GM03348 (cell line): ENCODE results near the gene MIA2.
"Not testable (repeated sequence)": the region's sequence is repeated elsewhere in the genome, so short reads cannot be mapped to it uniquely, and the experiment has no call there.

Experiments used
- DNase-seq: peaks from one replicate; pipeline ENCODE4 v3.0.0; 2012; ENCODE audit warnings: low spot score

The MIA2 gene

DNA sequence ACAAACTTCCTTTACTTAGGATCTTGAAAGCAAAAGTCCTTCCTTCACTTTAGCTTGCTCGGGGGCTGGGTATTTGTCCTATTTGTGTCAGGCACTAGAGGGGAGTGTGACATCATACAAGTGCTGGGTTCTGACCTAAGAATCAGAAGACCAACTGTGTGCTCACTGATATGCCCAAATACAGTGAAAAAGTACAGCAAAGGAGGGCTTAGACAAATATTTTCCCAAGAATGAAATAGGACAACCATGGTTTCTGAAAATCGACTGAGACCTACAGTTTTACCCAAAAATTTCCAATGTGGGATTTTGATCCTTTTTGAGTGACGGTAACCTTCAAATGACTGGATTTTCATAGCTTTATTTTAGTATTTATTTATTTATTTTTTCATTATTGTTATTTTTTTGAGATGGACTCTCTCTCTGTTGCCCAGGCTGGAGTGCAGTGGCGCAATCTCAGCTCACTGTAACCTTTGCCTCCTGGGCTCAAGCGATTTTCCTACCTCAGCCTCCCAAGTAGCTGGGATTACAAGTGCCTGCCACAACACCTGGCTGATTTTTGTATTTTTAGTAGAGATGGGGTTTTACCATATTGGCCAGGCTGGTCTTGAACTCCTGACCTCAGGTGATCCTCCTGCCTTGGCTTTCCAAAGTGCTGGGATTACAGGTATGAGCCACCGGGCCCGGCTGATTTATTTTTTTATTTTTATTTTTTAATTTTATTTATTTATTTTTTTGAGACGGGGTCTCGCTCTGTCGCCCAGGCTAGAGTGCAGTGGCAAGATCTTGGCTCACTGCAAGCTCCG lies 1.8 kb upstream of the MIA2 start:
- DNase-seq: peak; percentile 26

DNA sequence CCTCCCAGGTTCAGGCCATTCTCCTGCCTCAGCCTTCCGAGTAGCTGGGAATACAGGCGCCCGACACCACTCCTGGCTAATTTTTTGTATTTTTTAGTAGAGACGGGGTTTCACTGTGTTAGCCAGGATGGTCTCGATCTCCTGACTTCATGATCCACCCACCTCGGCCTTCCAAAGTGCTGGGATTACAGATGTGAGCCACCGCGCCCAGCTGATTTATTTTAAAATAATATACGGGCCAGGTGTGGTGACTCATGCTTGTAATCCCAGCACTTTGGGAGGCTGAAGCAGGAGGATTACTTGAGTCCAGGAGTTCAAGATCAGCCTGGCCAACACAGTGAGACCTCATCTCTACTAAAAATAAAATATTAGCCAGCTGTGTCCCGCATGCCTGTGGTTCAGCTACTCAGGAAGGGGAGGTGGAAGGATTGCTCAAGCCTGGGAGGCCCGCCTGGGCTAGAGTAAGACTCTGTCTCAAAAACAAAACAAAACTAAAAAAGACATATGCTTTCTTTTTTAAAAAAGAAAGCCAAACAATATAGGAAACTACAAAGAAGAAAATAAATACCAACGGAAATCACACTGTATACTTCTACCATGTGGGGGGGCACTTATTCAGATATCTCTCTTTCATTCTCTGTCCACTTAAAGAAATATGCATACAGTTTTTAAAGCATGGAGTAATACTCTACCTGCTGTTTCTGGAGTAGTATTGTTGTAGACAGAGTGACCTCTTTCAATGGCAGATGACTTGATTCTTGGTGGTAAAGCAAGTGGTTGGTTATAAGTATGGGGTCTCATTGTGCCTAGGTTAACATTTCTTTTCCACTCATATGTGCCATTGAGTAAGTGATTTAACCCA lies 930 bp upstream of the MIA2 start:
- DNase-seq: peak; percentile 72

DNA sequence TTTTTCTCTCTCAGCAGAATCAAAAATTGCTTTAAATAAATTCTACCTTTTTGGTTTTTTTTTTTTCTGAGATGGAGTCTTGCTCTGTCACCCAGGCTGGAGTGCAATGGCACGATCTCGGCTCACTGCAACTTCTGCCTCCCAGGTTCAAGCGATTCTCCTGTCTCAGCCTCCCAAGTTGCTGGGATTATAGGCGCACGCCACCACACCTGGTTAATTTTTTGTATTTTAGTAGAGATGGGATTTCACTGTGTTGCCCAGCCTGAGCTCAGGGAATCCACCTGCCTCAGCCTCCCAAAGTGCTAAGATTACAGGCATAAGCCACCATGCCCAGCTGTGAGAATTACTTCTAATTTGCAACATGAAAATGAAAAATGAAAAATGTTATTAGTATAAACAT lies 1.3 kb downstream of the MIA2 start:
- DNase-seq: not testable (repeated sequence)

DNA sequence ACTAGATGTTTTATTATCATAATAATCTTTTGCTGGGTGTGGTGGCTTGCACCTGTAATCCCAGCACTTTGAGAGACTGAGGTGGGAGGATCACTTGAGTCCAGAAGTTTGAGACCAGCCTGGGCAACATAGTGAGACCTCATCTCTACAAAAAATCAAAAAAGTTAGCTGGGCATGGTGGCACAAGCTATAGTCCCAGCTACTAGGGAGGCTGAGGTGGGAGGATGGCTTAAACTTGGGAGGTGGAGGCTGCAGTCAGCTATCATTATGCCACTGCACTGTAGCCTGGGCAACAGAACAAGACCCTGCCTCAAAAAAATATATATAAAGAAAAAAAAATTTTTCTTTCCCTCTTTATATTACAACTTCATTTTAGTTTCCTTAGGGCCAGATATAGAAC lies 1.8 kb downstream of the MIA2 start:
- DNase-seq: not testable (repeated sequence)

DNA sequence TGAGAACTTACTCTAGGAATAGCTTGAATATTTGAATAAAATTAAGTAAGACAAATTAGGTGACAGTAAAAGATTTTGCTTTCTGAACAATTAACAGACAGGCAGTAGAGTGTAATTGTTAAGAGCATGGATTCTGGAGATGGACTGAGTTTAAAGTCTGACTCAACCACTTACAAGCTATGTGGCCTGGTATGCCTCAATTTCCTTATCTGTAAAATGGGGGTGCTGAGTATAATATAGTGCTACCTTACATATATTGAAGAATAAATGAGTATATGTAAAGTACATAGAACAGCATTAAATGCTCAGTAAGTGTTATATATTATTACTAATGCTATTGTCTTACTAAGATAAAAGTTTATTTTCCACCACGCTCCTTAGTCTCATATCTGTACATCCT lies 7.1 kb downstream of the MIA2 start:
- no peak for DNase-seq

DNA sequence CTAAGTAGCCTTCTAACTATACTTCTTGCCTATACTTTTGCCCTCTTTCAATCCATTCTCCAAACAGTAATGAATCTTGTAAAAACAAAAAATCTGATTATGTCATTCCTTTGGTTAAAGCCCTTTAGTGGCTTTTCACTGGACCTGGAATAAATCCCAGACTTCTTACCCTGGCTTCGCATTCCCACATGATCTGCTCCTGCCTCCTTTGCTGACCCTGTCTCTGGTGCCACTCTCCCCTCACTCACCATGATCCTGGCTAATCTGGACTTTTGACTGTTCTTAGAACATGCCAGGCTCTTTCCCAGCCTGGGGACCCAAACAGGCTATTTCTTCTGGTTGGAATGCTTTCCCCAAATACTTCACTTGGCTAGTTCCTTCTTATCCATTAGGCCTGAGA lies 7.9 kb downstream of the MIA2 start:
- no peak for DNase-seq

DNA sequence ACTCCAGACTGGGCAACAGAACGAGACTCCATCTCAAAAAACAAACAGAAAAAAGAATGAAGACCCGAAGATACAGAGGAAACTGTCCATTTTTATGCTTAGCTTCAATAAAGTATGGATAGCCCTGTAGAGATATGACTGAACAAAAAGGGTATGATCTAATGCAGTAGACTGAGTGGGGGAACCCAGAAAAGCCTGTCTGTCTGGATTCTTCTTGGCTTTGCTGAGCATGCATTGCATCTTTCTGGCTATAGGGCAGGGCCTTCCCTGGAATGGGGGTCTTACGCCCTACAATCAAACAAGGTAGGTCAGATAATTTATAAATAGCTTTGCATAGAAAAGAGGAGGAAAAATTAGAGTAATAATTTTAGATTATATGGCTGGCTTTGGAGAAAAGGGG lies 10.1 kb downstream of the MIA2 start:
- no peak for DNase-seq

DNA sequence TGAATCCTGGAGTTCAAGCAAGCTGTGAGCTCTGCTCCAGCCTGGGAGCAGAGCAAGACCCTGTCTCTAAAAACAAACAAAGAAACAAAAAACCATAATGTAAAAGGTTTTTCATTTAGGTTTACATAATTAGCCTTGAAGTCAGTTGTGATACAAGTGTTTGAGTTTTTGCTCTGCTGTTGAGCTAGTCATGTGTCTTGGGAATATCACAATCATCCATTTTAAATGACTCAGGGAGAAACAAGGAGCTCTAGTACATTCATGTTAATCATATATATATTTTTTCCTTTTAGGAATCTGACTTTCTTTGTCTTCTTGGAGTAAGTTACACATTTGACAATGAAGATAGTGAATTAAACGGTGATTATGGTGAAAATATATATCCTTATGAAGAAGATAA lies 12.9 kb downstream of the MIA2 start:
- DNase-seq: no peak

DNA sequence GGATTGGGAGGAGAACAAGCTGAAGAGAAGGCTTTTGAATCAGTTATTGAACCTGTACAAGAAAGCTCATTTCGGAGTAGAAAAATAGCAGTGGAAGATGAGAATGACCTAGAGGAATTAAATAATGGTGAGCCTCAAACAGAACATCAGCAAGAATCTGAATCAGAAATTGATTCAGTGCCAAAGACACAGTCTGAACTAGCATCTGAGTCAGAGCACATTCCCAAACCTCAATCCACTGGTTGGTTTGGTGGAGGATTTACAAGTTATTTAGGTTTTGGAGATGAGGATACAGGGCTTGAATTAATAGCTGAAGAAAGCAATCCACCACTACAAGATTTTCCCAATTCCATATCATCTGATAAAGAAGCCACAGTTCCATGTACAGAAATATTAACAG lies 13.5 kb downstream of the MIA2 start:
- peak; percentile 82 for DNase-seq

DNA sequence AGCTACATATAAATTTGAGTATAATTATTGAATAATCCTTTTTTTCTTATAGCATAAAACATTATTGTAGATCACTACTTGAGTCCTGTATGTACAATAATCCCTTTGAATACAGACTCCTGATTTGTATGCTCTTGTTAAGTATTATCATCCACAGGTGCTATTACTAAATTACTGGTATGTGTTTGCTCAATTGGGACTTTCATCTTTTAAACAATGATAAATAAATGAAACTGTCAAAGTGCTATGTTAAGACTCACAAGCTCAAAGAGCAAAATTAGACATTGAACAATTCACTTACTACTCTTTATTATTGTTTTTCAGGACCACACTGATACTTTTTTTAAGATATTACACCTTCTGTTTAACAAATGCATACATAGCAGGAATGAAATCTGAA lies 17.8 kb downstream of the MIA2 start:
- DNase-seq: no peak

DNA sequence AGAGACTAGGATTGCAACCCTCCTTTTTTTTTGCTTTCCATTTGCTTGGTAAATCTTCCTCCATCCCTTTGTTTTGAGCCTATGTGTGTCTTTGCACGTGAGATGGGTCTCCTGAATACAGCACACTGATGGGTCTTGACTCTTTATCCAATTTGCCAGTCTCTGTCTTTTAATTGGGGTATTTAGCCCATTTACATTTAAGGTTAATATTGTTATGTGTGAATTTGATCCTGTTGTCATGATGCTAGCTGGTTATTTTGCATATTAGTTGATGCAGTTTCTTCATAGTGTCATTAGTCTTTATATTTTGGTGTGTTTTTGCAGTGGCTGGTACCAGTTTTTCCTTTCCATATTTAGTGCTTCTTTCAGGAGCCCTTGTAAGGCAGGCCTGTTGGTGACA lies 23.7 kb downstream of the MIA2 start:
- not testable (repeated sequence) for DNase-seq

DNA sequence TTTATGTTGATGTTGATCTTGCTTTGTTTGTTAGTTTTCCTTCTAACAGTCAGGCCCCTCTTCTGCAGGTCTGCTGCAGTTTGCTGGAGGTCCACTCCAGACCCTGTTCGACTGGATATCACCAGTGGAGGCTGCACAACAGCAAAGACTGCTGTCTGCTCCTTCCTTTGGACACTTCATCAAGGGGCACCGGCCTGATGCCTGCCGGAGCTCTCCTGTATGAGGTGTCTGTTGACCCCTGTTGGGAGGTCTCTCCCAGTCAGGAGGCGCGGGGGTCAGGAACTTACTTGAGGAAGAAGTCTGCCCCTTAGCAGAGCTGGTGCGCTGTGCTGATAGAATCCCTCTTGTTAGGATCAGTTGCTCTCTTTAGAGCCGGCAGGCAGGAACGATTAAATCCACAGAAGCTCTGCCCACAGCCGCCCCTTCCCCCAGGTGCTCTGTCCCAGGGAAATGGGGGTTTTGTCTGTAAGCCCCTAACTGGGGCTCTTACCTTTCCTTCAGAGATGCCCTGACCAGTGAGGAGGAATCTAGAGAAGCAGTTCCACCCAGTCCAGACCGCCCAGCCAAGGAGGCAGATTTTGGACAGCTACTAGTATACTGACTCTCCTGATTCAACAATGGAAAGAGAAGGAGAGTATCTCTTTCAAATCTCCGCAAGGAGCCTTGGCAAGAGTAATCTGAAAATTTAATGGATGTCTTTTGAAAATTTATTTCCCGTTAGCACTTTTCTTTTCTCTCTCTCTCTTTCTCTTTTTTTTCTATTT lies 25.2 kb downstream of the MIA2 start:
- DNase-seq: no peak

DNA sequence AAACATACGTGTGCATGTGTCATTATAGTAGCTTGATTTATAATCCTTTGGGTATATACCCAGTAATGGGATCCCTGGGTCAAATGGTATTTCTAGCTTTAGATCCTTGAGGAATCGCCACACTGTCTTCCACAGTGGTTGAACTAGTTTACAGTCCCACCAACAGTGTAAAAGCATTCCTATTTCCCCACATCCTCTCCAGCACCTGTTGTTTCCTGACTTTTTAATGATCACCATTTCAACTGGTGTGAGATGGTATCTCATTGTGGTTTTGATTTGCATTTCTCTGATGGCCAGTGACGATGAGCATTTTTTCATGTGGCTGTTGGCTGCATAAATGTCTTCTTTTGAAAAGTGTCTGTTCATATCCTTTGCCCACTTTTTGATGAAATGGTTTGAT lies 26.4 kb downstream of the MIA2 start:
- not testable (repeated sequence) for DNase-seq

DNA sequence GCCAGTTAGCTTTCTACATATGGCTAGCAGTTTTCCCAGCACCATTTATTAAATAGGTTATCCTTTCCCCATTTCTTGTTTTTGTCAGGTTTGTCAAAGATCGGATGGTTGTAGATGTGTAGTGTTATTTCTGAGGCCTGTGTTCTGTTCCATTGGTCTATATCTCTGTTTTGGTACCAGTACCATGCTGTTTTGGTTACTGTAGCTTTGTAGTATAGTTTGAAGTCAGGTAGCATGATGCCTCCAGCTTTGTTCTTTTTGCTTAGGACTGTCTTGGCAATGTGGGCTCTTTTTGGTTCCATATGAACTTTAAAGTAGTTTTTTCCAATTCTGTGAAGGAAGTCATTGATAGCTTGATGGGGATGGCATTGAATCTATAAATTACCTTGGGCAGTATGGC lies 28.5 kb downstream of the MIA2 start:
- DNase-seq: not testable (repeated sequence)

DNA sequence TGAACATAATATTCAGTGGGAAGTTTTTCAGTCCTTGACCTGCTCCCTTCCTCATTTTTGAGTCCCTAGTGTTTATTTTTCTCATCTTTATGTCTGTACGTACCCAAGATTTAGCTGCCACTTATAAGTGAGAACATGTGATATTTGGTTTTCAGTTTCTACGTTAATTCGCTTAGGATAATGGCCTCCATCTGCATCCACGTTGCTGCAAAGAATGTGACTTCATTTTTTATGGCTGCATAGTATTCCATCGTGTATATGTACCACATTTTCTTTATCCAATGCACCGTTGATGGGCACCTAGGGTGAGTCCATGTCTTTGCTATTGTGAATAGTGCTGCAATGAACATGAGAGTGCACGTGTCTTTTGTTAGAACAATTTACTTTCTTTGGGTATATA lies 30.3 kb downstream of the MIA2 start:
- no peak for DNase-seq

DNA sequence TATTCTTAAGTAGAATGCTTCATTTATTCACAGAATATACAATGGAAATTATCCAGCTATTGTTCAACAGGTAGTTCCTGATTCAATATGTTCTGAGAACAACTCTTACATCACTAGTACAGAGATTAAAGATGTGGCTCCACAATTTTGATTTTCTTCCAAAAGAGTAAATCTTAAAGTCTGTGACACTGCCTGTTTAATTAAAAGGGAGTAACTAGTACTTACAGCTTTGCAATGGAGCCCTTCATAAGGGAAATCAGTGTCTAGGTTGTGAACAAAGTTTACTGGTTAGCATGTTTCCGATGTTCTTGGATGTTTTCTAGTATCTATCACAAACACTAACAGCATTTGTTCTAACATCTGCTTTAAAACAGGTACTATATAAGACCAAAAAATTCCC lies 30.8 kb downstream of the MIA2 start:
- no peak for DNase-seq

DNA sequence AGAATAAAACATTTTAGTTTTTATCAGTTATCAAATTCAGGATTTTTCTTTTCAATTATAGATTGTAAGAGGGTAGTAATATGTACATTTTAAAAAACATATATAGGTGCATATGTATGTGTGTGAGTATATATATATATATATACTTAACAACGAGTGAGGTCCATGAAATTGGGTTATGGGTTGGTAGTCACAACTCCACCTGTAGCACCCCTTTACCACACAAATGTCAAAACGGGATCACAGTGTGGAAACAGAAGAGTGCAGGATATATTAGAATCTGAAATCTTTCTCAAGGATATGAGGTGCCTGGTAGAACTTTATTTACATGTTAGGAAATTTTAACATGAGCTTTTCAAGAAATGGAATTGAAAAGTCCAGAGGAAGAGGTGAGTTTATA lies 31.3 kb downstream of the MIA2 start:
- peak; percentile 31 for DNase-seq

DNA sequence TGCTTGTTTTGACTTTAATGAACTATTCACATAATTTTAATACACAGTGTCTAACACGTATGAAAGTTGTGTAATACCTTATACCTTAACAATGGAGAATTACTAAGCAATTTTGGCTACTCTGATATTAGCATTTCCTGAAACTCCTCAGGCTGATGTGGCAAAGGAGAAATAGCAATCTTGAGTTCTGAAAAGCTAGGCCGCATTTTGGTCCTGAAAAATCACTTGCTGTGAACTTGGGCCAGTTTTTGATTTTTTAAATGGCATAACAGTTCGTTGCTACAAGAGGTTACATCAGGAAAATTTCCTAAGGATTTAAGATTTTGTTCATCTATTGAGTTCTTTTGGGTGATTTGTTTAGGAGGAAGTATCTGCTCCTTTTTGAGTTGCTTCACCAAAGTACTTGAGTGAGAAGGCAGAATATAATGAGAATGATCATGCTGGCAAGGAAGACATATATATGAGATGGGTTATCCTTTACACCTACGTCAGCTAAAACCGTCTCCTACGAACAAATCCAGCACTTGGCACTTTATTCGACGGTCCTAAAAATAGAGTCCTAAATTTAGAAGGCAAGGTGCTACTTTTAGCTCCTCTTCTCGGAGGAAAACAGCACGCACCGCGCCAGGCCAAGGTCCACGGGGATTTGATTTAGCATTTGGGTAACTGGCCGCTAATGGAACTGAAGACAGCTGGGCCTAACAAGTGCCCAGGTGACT lies 32.2 kb downstream of the MIA2 start:
- DNase-seq: peak; percentile 7

DNA sequence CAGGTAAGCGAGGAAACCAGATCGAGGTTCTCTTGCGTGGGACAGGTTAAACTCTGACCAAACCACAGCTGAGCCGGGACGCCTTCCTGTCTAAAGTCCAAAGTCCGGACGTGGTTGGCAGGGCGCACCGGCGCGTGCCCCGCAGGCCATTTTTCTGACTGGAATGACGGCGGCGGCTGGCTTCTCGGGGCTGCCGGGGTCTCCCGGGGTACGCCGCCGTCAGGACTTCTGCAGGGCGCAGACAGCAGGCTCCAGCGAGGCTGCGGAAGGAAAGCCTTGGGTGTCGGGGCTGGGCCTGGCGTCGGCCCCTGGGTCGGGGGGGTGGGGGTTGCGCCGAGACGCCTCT lies 32.8 kb downstream of the MIA2 start:
- DNase-seq: peak; percentile 79

DNA sequence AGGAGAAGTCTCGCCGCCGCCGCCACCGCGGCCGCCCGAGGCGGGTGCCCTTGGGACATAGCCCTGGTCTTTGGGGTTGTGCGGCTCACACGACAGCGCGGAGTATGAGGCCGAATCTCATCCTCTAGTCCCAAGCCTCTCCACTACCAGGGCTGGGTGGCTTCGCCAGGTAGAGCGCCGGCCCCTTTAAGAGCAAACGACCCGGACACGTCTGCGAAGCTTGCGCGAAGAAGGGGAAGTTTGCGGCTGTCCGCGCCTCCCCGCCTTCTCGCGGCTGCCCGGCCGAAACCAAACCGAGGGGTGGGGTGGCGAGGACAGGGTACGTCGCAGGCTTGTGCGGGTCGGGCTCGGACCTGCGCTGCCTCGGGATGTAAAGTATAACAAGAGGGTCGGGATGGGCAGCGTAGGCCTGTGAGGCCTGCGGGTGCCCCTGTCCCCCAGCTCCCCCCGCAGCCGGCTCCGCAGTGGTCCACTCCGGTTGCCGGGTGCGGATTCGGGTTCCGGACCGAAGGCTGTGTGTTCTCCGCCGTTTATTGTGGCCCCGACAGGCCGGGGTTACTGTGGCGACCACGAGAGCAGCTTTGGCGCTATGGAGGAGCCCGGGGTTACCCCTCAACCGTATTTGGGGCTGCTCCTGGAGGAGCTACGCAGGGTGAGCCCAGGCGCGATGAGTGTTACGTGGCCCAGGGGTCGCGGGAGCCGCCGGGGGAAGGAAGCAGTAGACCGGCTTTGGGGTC lies 33.3 kb downstream of the MIA2 start:
- DNase-seq: peak; percentile 91

DNA sequence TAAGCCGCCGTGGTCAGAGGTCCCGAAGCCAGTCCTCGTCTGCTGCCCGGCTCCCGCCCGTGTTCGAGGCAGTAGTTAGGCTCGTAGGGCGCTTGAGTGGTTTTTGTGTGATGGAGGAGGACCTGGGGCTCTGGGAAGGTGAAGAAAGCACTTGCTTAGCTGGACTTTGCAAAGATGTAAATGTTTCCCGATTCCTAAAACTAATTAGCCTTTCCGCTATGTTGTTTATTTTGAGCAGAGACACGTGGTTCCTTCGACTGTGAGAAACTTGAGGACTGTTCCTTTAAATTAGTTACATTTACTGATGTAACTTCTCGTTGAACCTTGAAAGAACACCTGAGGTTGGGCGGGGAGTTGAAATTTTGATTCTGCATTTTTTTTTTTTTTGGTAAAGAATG lies 33.9 kb downstream of the MIA2 start:
- DNase-seq: no peak
